Right renal cortex interstitium (tissue), 3 donors: ENCODE results near the gene SUN5. TPM values are rescaled to one million over a fixed set of nuclear protein-coding genes. Genes with fewer than 3 reads are reported as not detected.
"Not testable (repeated sequence)": the region's sequence is repeated elsewhere in the genome, so short reads cannot be mapped to it uniquely, and the experiment has no call there.

Source experiments
- DNase-seq, 3 donors: peaks; one replicate each; pipeline ENCODE4 v3.0.0-alpha.2; 2013; ENCODE audit warnings: low read depth in 3 of 3, low spot score in 2 of 3
- polyA plus RNA-seq, 3 donors: library from polyadenylated mRNA; unstranded; fragments of 120-200 nt; gene quantifications; one replicate each; pipeline ENCODE4 v1.2.1, GENCODE V29; 2013; ENCODE audit not compliant: insufficient read length in 3 of 3

The SUN5 gene
- polyA plus RNA-seq, 3 donors: not detected

DNA sequence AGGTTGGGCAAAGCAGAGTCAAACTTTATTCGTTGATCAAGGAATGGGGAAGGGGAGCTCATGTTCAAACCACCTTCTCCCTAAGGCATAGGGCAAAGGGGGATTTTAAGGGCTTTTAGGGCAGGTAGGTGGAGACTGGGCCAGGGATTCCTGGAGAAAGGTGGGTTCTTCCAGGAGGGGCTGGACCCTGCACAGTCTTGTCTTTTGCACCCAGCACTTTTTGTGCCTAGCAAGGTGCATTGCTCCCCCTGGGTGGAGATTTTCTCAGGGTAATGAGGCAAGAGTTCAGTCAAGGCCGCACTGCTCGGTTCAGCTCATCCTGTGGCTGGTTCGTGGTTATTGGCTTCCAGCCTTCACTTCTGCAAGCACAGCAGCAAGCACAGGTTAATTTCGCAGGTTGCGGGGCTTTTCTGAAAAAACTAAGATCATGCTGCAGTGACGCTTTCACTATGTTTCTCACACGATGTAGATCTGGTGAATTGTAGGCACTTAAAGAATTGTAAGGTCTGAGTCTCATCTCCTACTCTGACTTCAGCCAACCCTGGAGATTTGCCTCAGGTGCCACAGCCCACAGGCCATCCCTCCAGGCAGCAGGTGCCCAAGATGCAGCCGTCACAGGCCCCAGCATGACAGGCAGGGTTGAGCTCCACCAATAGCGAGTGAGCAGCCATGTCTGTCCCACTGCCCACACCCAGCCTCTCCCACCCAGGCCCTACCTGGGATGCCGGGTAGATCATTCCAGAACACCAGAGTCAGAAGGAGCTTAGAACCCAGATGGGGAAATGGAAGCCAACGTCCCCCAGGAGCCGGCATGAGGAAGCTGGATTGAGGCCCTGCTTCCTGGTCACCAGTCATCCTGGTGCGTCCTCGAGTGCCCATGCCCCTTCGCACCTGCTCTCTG is 37.1 kb downstream of the SUN5 start:
- no peak for DNase-seq

DNA sequence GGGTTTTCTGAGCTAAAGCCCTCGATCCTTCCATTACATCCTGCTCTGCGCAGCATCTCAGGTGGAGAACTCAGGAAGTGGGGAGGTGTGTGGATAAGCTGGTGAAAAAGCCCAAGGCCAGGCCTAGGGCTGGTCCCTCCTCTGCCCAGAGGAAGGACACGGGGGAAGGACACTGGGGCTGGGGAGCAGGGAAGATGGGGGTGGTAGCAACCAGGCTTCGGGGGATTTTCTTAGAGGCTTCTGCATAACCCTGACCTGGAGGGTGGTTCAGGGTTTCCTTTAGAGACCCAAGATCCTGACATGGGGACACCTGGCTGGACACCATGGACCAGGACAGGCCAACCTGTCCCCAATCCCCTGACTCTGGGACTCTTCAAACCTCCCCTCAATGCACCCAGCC is 37.9 kb downstream of the SUN5 start:
- DNase-seq: no peak

DNA sequence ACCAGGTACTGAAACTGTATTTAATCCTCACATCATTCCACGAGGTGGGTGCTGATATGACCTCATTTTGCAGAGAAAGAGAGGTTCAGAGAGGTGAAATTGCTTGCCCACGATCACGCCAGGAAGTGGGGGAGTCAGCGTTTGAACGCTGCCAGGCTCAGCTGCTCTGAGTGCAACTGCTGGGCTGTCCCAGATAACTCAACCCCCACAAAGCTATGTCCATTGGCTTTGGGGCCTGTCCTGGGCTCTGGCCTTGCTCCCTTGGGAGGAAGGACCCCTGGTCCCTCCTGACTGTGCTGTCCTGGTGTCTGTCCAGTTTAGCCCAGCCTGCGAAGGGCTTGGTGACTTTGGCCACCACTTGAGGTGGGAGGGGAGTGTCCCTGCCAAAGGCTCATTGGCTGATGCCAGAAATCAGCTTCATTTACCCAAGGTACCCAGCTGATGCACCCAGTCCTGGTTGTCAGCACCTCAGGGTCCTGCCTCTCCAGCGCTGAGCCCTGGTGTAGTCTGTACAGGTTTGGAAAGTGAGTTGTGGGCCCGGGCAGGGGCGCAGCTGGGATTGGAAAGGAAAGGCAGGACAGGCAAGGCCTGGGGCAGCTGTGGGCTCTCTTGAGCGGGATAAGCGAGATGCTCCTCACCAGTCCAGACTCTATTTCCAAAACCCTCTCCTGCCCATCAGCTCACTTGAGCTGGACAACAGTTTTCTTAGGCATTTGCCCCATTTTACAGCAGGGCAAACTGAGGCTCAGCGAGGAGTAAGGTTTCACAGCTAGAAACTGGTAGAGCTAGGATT is 38.5 kb downstream of the SUN5 start:
- no peak for DNase-seq

DNA sequence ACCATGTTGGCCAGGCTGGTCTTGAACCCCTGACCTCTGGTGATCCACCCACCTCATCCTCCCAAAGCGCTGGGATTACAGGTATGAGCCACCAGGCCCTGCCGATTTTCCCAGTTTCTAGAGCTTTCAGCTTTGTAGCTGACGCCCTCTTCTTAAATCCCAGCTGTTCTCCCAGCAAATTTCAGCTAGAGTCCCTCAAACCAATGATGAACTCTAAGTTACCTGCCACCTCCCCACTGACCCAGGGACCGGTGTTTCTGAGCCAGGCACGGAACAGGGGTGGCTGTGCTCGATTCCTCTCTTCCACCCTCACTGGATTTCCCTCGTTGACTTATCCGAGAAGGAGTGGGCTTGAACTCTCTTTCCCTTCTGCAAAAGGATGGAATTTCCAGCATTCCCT is 39.1 kb downstream of the SUN5 start:
- no peak for DNase-seq

DNA sequence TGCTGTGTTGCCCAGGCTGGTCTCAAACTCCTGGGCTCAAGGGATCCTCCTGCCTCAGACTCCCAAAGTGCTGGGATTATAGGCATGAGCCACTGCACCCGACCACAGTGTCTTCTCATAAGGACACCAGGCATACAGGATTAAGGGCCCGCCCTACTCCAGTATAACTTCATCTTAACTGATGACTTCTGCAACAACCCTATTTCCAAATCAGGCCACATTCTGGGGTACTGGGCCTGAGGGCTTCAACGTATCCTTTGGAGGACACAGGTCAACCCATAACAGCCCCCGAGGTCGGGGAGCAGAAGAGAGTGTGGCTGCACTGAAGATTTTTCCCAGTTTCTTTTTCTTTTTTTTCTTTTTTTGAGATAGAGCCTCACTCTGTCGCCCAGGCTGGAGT is 39.7 kb downstream of the SUN5 start:
- DNase-seq: no peak

DNA sequence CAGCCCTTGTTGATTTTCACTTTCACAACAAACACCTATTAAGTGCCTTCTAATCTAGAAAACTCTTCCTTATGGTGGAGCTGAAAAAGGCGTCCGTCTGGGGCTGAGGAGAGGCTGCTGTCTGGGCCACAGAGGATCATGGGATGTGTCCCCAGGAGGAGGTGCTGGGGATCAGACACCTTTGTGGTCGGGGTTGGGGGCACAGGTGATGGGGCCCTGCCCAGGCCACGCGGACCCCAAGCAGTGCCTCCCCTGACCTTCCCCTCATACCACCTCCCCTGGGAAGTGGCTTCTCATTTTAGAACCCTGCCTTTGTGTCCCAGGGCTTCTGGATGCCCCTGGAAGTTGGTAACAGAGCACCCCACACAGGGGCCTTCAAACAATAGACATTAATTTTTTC is 41.1 kb downstream of the SUN5 start:
- DNase-seq: no peak

DNA sequence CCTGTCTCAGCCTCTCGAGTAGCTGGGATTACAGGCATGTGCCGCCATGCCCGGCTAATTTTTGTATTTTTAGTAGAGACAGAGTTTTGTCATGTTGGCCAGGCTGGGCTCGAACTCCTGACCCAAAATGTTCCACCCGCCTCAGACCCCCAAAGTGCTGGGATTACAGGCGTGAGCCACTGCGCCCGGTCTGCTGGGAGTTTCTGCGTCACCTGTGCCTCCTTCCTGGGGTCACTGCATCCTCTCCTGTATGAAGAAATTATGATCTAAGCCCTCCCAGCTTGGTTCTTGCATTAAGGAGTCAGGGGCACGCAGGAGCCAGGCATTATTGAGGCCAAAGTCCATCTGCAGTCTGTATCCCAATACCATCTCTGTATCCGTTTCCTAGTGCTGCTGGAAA is 41.6 kb downstream of the SUN5 start:
- DNase-seq: not testable (repeated sequence)

DNA sequence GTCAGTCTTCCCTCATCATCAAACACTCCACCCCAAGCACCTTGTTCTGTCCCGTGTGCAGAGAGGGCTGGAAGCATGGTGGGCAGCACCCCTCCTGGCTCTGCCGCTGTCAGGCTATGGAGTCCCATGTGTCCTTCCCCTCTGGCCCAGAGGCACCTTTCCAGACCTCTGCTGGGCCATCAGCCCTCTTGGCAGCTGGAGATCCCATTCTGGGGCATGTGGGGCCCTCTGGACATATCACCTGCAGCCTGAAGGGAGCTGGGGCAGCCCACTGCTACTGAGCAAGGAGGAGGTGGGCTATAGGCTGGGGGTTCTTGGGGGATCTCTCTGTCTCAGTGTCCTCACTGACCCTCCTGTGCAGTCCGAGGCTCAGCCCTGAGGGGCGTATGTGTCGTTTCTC is 42.2 kb downstream of the SUN5 start:
- no peak for DNase-seq

DNA sequence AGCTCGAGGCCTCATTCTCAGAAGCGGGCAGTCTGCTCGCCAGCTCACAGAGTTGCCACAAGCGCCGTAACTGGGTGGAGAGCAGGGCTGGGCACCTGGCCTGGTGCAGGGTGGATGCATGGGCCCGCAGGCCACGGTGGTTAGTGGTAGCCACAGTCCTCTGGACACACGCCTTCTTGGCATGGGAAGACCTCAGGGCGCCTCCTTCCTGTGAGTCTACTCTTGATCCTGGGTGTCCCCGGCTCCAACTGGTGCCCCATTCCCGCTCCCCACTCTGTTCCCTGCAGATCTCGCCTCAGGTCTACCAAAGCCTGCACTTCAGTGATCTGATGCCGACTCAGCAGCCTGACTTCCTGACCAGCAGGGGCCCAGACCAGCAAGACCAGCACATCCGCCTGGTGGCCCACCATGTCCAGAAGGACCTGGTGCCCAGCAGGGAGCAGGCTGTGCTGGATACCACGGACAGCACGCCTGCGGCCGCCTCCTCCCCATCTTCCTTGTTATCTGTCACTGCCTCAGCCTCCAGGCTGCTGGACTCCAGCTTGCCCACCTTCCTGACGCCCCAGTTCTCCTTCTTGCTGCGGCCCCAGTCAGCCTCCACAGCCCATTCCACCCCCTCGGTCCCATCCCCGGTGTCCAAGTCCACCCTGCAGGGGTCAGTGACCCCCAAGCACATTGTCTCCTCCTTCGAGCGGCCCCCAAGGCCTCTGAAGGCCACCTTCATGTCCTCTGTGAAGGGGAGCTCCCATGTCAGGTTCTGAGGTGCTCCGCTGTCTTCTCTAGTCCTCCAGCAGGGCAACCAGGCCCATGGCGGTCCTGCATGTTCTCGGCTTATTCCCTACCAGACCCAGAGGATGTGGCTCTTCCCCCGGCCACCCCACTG is 43.1 kb downstream of the SUN5 start:
- DNase-seq: no peak

DNA sequence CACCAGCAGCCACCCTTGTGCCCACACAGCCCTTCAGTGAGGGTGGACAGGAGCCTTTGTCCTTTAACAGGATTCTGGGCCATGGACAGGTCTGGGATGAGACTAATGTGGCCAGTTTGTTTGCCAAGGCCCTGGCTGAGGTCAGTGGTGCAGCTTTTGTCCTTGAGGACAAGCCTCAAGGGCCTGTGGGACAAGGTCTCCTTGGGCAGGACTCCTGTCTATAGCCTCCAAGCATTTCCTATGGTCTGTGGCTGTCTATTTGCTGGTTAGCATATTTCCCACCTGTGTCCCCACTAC is 44.1 kb downstream of the SUN5 start:
- no peak for DNase-seq

DNA sequence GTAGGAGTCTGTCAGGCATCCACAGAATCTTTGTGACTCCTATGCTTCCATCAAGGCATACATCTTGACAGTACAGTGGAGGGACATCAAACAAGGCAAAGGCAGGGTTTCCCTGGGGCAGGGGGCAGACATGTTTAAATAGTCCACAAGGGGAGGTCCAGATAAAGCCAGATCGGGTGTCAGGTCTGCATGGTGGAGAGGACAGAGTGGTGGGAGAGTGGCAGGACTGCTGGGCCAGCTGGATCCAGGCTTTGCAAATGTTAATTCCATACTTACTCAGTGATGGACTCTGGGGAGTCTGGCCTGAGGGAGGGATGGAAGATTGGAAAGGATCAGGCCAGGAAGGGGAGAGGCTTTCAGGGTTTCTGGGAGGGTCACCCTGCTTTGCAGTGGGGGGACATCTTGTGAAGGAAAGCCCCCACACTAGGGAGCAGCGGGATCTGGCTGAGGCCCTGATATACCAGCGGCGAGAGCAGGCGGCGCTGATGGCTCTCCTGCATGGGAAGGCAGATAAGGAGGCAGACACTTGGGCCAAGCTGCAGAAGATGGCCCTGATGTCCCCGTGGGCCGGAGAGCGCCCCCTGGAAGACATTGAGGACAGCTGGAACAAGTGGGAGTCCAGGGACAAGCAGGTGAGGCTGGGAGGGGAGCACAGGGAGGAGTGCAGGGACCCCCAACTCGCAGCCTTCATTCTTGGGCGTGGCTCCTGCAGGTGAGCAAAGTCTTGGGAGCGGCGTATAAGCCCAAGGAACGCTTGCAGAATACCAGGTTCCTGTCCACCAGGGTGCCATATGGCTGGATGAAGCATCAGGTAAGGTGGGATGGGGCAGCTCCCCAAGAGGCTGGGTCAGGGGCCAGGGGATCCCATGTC is 44.6 kb downstream of the SUN5 start:
- DNase-seq: no peak

DNA sequence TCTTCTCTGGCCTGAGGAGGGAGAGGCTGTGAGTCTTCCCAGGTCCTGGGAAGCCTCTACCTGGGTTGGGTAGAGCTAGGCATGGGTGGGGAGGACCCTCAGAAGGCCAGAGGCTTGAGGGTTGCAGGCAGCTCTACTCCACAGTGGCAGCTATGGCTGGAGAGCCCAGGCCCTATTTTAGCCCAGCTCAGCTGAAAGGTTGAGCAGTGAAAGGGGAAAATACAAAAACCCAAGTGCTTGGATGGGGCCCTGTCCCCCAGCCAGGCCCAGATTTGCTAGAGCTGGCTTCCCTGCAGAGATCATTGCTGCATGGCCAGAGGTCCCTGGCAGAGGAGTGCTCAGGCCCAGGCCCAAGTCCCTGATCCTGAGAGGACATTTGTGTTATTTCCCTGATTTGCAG is 45.7 kb downstream of the SUN5 start:
- no peak for DNase-seq

DNA sequence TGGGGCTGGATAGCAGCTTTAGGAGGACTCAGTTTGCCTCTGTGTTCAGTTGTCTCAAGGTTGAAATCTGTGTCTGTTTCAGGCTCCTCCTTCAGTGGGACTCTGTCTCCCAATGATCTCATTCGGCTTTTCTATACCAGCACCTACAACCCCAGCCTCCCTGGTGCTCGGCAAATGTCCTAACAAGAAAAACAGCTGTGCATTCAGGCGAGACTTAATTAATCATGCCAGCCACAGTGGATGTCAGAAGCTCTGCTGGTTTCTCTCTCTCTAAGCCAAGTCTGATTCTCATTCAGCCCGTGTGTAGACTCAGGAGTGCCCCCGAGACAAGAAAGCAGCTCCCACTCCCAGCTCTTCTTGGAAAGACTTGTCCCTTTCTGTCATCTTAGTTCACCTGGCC is 46.8 kb downstream of the SUN5 start:
- no peak for DNase-seq

DNA sequence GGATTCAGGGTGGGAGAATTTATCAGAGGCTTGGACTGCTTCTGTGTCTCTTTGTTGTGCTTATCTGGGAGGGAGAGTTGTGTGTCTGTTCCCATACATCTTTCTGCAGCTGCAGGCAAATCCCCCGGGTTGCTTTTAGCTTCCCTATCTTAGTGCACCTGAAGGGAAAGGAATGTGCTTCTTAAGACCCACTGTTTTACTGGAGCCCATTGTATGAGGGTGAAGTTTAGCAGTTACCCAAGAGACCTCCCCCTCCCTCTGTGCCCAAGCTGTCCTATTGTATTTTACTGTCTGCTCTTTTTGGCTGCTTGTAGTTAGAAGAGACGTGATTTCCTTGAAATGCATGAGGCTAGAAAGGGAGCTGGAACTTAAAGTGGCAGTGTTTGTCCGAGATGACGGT is 53.7 kb downstream of the SUN5 start:
- not testable (repeated sequence) for DNase-seq

DNA sequence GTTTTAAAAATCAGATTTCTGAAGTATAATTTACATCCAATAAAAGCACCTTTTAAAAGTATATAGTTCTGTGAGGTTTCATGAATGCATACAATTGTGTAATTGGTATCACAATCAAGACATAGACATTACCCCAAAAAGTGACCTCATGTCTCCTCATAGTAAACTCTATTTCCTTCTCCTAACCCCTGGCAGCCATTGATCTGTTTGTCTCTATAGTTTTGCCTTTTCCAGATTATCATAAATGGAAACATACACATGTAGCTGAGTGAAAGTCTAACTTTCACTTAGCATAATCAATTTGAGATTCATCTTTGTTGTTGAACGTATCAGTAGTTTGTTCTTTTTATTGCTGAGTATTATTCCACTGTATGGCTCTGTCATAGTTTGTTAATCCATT is 57.6 kb downstream of the SUN5 start:
- DNase-seq: no peak

DNA sequence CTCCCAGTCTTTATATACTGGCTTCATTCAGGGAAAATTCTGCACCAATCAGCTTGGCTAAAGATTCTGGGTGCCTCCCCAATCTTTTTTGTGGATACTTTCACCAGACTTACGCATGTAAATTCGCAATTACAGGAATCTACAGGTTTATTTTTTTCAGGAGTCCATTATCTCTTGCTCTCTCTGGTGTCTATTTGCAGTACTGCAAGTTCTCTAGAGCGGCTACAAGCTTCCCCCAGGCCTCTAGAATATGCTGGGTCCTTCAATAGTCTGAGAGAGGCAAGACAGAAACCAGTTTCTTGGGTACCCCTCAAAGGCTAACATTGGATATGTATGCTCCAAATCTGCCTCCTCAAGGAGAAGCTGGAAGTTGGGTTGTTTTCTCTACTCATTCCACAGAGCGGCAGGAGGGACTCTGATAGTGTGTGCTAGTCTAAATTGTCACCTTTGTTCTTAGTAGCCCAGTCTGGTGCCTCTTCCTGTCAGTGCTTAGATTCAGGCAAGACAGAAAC is 58.5 kb downstream of the SUN5 start:
- DNase-seq: no peak

DNA sequence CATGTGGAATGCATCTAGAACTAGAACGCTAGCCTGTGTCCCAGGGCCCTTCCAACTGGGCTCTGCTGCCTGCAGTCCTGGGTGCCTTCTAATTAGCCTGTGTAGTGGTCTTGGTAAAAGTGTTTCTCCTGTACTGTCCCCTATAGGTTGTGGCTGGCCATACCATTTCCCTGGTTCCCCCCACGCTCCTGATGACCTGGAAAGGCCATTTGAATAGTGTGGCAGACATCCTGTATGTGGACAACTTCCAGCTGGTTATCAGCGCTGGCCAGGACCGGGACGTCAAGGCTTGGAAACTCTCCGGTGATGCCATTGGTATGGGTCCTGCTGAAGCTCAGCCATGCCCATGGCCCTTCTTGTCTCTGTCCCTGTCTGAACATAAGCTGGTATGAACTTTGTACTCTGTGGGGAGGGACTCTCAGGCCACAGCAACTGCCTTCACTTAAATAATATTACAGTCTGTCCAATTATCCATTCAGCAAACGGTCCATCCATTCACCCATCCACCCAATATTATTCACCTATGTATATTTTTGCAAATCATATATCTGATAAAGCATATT is 60.7 kb downstream of the SUN5 start:
- no peak for DNase-seq

DNA sequence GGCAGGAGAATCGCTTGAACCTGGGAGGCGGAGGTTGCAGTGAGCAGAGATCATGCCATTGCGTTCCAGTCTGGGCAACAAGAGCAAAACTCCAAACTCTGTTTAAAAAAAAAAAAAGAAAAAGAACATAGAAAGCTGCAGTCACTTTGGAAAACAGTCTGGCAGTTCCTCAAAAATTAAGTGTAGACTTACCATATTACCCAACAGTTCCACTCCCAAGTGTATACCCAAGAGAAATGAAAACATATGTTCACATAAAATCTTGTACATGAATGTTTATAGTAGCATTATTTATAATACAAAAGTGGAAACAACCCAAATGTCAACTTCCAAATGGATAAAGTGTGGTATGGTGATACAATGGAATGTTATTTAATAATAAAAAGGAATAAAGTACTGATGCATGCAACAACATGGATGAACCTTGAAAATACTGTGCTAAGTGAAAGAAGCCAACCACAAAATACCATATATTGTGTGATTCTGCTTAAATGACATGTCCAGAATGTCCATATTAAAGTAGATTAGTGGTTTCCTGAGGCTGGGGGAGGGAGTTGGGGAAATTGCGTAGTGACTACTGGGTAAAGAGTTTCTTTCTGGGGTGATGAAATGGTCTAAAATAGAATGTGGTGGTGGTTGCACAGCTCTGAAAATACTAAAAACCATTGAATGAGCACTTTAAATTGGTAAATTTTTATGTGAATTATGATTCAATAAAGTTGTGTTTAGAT is 62.9 kb downstream of the SUN5 start:
- DNase-seq: no peak

DNA sequence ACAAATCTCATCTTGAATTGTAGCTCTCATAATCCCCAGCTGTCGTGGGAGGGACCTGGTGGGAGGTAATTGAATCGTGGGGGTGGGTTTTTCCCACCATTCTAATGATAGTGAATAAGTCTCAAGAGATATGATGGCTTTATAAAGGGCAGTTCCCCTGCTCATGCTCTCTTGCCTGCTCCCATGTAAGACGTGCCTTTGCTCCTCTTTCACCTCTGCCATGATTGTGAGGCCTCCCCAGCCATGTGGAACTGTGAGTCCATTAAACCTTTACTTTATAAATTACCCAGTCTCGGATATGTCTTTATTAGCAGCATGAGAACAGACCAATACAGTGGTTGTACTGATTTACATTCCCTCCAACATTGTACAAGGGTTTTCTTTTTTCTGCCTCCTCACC is 69.7 kb downstream of the SUN5 start:
- DNase-seq: no peak
